Measurements from ENCODE around the gene GPR143.

DNA sequence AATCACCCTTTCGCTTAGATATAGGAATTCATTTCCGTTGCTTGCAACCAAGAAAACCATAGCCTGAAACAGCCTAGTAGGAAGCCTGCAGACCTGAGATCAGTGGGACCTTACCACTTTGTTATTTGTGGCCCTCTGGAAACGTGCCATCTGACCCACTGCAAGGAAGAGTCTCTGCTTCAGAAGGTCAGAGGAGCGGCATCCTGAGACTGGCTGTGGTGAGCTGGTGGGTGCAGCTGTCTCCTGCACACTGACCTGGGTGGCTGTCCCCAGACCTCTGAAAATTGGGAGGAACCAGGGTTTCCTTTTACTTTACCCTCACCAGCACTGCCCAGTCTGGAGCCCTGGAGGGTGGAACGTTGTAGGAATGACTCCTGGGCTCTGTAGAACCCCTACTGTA lies 38.8 kb upstream of the GPR143 start:
- TF ChIP-seq SP1 (IDR thresholded peaks at IDR 0.05) (no peak), HNF4G (IDR thresholded peaks at IDR 0.05) (no peak), FOXA1 (IDR thresholded peaks at IDR 0.05) (no peak)
- TF ChIP-seq, protein P1, sequence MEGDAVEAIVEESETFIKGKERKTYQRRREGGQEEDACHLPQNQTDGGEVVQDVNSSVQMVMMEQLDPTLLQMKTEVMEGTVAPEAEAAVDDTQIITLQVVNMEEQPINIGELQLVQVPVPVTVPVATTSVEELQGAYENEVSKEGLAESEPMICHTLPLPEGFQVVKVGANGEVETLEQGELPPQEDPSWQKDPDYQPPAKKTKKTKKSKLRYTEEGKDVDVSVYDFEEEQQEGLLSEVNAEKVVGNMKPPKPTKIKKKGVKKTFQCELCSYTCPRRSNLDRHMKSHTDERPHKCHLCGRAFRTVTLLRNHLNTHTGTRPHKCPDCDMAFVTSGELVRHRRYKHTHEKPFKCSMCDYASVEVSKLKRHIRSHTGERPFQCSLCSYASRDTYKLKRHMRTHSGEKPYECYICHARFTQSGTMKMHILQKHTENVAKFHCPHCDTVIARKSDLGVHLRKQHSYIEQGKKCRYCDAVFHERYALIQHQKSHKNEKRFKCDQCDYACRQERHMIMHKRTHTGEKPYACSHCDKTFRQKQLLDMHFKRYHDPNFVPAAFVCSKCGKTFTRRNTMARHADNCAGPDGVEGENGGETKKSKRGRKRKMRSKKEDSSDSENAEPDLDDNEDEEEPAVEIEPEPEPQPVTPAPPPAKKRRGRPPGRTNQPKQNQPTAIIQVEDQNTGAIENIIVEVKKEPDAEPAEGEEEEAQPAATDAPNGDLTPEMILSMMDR (IDR thresholded peaks at IDR 0.05; ENCODE audit: low read depth, low read length, missing input control), result no peak
- TF ChIP-seq, protein P2, sequence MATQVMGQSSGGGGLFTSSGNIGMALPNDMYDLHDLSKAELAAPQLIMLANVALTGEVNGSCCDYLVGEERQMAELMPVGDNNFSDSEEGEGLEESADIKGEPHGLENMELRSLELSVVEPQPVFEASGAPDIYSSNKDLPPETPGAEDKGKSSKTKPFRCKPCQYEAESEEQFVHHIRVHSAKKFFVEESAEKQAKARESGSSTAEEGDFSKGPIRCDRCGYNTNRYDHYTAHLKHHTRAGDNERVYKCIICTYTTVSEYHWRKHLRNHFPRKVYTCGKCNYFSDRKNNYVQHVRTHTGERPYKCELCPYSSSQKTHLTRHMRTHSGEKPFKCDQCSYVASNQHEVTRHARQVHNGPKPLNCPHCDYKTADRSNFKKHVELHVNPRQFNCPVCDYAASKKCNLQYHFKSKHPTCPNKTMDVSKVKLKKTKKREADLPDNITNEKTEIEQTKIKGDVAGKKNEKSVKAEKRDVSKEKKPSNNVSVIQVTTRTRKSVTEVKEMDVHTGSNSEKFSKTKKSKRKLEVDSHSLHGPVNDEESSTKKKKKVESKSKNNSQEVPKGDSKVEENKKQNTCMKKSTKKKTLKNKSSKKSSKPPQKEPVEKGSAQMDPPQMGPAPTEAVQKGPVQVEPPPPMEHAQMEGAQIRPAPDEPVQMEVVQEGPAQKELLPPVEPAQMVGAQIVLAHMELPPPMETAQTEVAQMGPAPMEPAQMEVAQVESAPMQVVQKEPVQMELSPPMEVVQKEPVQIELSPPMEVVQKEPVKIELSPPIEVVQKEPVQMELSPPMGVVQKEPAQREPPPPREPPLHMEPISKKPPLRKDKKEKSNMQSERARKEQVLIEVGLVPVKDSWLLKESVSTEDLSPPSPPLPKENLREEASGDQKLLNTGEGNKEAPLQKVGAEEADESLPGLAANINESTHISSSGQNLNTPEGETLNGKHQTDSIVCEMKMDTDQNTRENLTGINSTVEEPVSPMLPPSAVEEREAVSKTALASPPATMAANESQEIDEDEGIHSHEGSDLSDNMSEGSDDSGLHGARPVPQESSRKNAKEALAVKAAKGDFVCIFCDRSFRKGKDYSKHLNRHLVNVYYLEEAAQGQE (IDR thresholded peaks at IDR 0.05), result no peak
